ENCODE results near the gene KCNMA1. TPM values are rescaled to one million over a fixed set of nuclear protein-coding genes. Genes with fewer than 3 reads are reported as not detected.
A peak's percentile ranks its signal among the peaks of the same experiment; 100 is the strongest.

KCNMA1 gene
- total RNA-seq, 1 experiment from 2014 or later = 1.8 TPM

DNA sequence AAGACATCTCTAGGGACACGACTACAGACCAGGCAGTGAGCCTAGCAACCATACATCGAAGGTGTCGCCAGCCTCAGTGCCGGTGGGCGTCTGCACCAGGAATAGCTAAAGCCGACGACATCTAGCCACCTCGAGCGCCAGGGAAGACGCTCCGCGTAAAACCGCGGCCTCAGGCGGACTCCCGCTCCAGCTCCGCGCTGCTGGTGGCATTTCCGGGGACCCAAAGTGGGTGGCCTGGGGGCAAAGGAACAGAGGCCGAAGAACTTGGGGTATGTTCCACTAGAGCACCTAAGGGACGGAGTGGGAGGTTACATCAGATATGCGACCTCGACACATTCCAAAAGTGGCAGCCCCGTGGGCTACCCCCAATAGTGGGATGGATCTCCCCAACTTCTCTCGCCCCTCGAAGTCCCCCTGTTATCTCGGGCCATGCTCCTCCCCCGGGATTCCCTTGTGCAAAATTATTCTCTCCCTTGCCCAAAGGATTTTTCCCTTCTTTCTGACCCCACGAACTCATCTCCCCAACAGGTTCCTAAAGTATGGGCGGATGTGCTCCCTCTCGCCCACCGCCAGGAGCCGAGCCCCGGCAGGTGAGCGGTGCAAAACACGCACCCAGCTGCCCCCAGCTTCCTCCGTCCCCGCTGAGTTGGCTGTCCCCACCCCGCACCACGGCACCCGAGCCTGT, 1.2 kb downstream of the KCNMA1 start:
- Histone ChIP-seq H3K4me1 (replicated peaks) (peaks cover 23% of the 10 kb centered on the region), H3K27me3 (replicated peaks) (peaks cover 29% of the 10 kb centered on the region), H3K9me3 (replicated peaks) (no peaks in the 10 kb centered on the region; the same call in 1 of the 2 replicates), H3K27ac (no peak overlapping the region), H3K4me3 (peak overlapping the region; percentile 54), H3K36me3 (no peaks in the 10 kb centered on the region)
- no peak for DNase-seq (ENCODE audit: low read depth in 1 of 2, low spot score in 2 of 2)

DNA sequence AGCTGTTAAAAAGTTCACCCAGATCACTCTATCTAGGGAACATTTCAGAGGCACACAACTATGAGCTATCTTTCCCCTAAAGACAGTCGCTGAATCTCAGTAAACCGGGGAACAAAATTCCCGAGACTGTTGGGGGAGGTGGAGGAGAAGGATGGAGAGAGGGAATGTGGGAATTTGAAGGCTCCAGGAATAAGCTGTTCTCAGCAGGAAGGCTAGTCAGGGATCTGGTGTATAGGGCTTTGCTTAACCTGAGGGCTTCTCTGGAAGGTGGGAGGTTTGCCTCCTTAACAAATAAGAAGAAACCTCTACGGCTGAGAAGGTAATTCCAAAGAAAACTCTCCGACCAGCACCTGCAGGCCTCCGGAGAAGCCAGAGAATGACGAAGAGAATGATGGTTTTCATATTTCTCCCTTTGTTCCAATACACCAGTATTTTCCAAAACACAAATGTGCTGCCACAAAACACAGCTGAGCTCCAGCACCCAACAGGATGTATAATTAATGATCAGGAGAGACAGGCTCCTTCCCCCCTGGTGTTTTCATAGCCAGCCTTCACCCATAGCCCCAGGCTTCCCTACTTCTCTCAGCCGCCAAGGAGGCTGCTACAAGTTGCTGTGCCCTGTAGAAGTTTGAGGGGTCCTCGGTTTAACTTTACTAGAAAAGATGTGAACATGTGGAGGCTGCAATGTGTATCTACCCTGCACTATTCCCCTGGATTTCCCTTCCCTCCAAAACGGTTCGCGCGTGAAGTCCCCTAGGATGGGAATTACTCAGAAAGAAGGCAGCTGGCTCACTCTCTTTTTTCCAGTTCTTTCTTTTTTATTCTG, 2.0 kb downstream of the KCNMA1 start:
- peaks cover 29% of the 10 kb centered on the region for H3K27me3 ChIP-seq (replicated peaks)
- no peak for DNase-seq (ENCODE audit: low read depth in 1 of 2, low spot score in 2 of 2)

DNA sequence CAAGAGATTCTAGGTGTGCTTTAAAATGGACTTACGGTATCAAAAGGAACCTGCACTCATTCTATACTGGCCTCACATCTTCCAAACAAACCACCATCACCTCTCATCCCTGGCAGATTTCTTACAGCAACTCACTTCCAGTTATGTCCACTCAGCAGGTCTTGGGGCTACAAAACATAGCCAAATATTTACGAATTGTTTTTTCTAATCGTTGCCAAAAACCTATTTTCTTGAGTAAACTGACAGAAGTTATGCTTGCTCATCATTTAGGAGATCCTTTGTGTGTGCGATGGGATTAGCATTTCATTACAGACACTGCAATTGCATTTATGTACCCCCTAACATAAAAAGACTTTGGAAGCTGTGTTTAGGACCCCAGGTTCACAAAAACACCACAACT, 2.7 kb downstream of the KCNMA1 start:
- Histone ChIP-seq H3K4me1 (replicated peaks) (peaks cover 27% of the 10 kb centered on the region), H3K36me3 (no peaks in the 10 kb centered on the region), H3K4me3 (no peak overlapping the region), H3K27me3 (replicated peaks) (peaks cover 29% of the 10 kb centered on the region), H3K9me3 (replicated peaks) (no peaks in the 10 kb centered on the region; the same call in 1 of the 2 replicates), H3K27ac (no peak overlapping the region)
- no peak for DNase-seq (ENCODE audit: low read depth in 1 of 2, low spot score in 2 of 2)

More for the DNA sequence above, 2.0 kb downstream of the KCNMA1 start:
- H3K36me3 ChIP-seq = no peaks in the 10 kb centered on the region
- H3K4me1 ChIP-seq (replicated peaks) = peaks cover 23% of the 10 kb centered on the region
- H3K27ac ChIP-seq = no peak overlapping the region
- no peaks in the 10 kb centered on the region; the same call in 1 of the 2 replicates for H3K9me3 ChIP-seq (replicated peaks)
- no peak overlapping the region for H3K4me3 ChIP-seq

DNA sequence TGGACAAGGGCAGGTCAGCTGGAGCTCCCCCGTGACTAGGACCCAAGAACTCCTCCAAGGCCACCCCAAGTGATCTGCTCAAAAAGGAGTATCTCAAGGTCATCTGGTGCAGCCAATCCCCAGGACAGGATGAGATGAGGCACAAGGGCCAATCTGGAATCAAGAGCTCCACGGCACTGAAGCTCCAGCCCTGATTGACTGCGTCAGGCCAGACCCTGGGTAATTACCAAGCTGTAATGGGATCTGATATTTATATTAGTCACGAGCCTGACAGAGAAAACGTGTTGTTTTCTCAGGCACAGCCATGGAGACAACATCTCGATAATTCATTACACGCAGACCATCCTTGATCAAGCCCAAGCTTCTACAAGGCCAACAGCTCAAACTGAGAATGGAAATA, 4.2 kb downstream of the KCNMA1 start:
- no peak for DNase-seq (ENCODE audit: low read depth in 1 of 2, low spot score in 2 of 2)
- peaks cover 21% of the 10 kb centered on the region for H3K27me3 ChIP-seq (replicated peaks)
- no peaks in the 10 kb centered on the region for H3K36me3 ChIP-seq
- peaks cover 35% of the 10 kb centered on the region for H3K4me1 ChIP-seq (replicated peaks)
- H3K27ac ChIP-seq = no peak overlapping the region
- H3K4me3 ChIP-seq = no peak overlapping the region
- no peaks in the 10 kb centered on the region; the same call in none of the 2 replicates for H3K9me3 ChIP-seq (replicated peaks)

DNA sequence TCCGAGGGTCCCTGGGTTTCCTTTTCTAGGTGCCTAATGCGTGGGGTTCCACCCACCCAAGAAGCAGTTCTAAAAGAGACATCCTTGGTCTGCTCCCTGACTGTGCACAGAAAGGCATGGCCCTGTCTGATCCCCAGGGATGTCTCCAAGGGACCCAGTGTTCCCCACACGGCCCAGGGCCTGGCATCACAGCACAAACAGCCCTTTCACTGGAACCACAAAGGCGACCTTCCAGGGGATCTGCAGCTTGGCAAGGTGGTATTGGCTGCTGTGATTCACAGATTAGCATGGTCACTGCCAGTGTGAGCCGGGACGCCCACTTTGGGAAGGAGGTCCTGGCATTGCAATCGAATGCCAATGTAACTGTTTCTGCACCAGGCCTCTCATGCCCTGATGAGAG, 6.4 kb downstream of the KCNMA1 start:
- H3K4me1 ChIP-seq (replicated peaks) = peaks cover 18% of the 10 kb centered on the region
- no peak overlapping the region for H3K4me3 ChIP-seq
- DNase-seq (ENCODE audit: low read depth in 1 of 2, low spot score in 2 of 2) = no peak
- no peak overlapping the region for H3K27ac ChIP-seq
- H3K9me3 ChIP-seq (replicated peaks) = no peaks in the 10 kb centered on the region; the same call in 1 of the 2 replicates
- H3K36me3 ChIP-seq = no peaks in the 10 kb centered on the region
- H3K27me3 ChIP-seq (replicated peaks) = peaks cover 5% of the 10 kb centered on the region

DNA sequence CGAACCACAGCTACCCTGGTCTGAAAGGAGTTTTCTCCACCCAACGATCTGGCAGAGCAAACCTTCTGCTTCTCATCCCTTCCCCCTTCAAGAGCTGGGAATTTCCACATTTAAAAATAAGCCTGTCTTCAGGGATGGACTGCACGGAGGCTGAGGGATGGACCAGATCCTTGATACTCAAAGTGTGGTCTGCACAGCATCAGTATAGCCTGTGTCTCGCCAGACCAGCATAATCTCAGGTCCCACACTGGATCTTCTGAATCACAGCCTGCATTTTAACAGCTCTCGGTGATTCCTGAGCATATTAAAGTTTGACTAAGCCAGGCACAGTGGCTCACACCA, 7.1 kb downstream of the KCNMA1 start:
- Histone ChIP-seq H3K9me3 (replicated peaks) (no peaks in the 10 kb centered on the region; the same call in 1 of the 2 replicates), H3K4me3 (no peak overlapping the region), H3K4me1 (replicated peaks) (peaks cover 18% of the 10 kb centered on the region), H3K27ac (no peak overlapping the region), H3K36me3 (no peaks in the 10 kb centered on the region), H3K27me3 (replicated peaks) (no peaks in the 10 kb centered on the region)
- no peak for DNase-seq (ENCODE audit: low read depth in 1 of 2, low spot score in 2 of 2)

DNA sequence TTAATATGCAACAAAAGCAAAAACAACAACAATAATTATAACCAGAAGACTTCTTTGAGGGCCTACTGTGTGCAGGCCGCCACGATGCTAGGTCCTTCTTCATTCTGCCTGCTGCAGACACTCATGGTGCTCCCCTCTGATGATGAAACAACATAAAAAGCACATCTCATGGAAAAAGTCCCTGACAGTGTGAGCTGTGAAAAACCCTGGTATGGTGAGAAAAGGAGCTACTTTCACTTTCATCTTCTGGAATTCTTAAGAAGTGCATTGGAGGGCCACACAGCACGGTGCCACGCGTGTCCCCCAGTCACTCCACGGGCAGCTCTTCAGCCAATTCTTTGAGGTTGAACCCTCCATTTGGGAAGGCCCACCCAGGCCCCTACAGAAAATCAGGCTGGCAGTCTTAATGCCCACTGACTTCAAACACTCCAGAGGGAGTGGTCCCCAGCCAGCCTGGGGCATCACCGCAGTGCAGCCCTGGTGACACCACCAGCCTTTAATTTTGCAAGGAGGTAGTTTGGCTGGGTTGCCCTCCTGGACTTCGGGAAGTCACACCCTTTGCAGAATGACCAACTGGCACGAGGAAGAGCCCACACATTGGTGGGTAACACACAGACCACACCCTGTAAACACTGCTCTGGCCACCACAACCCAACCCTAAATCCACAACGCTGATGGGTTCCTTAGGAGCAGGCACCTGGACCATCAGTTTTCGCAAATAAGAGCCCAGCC, 7.7 kb downstream of the KCNMA1 start:
- no peaks in the 10 kb centered on the region for H3K27me3 ChIP-seq (replicated peaks)
- H3K9me3 ChIP-seq (replicated peaks) = no peaks in the 10 kb centered on the region; the same call in 1 of the 2 replicates
- DNase-seq (ENCODE audit: low read depth in 1 of 2, low spot score in 2 of 2) = peak in 1 of 2 experiments; percentile 14
- H3K36me3 ChIP-seq = no peaks in the 10 kb centered on the region
- H3K4me1 ChIP-seq (replicated peaks) = peaks cover 23% of the 10 kb centered on the region
- peak overlapping the region; percentile 41 for H3K27ac ChIP-seq
- no peak overlapping the region for H3K4me3 ChIP-seq

DNA sequence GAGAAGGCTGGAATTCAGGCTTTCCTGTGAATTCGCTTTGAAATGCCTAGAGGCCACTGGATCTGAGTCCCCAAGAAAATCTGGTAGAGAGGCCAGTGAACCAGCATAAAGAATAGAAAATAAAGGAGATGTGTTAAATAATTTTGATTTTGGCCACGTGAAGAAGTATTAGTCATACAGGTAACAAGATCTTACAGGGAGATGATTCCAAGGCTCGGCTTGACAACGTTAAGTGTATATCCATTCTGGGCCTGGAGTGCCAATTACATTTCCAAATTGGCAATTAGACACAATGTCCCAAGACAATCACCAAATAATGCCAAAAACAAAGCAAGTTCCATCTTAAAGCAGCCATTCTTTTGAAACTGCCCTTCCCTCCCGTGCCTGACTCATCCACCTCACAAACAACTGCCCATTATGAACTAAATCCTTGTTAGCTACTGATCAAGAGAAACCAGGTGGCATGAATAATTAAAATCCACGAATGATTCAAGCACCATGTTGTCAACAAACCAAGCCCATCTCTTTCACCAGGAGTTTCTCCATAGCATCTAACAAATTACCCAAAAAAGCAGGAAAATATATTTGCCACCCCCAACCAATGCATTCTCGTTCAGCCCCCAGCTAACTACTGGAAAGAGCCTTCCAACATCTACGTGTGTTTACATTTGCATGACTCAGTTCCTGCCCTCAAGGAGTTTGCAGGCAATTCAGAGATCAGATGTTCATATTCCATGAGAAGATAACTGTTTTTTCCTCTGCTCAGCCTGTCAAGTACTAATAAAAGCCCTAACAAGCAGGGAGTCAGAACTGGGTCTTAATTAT, 8.5 kb downstream of the KCNMA1 start:
- Histone ChIP-seq H3K27ac (peak overlapping the region; percentile 41), H3K27me3 (replicated peaks) (no peaks in the 10 kb centered on the region), H3K9me3 (replicated peaks) (no peaks in the 10 kb centered on the region; the same call in 1 of the 2 replicates), H3K36me3 (no peaks in the 10 kb centered on the region), H3K4me1 (replicated peaks) (peaks cover 29% of the 10 kb centered on the region), H3K4me3 (no peak overlapping the region)
- DNase-seq (ENCODE audit: low read depth in 1 of 2, low spot score in 2 of 2) = peak in 1 of 2 experiments; percentile 38

DNA sequence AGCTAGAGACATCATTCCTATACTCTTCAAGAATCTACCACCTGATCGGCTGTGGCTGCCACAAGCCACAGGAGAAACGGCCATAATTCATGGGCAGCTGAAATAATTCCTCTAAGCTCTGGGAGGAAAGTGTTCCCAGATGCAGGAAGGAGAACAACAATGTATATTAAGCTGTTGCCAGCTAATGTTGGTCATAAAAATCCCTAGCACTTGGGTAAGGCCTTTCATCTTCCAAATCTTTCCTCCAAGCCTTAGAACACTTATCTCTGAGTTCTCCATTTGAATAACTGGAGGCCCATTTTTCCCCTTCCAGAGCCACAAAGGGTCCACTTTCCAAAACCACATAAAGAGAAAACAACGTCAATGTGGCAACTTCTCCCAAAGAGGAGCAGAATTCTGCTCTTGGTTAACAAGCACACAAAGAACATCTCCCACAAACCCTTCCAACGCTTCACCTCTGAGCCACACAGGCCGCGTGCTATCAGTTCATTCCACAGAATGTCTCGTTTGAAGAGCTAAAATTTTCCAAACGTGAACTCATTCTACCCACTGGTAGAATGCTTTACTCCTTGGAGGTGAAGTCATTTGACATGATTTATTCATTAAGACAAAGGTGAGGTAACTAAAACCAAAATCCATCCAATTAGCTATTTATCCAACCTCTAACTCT, 11.2 kb downstream of the KCNMA1 start:
- Histone ChIP-seq H3K4me1 (replicated peaks) (peaks cover 29% of the 10 kb centered on the region), H3K27ac (no peak overlapping the region), H3K4me3 (no peak overlapping the region), H3K9me3 (replicated peaks) (no peaks in the 10 kb centered on the region; the same call in 1 of the 2 replicates), H3K36me3 (no peaks in the 10 kb centered on the region), H3K27me3 (replicated peaks) (no peaks in the 10 kb centered on the region)
- DNase-seq (ENCODE audit: low read depth in 1 of 2, low spot score in 2 of 2) = no peak

DNA sequence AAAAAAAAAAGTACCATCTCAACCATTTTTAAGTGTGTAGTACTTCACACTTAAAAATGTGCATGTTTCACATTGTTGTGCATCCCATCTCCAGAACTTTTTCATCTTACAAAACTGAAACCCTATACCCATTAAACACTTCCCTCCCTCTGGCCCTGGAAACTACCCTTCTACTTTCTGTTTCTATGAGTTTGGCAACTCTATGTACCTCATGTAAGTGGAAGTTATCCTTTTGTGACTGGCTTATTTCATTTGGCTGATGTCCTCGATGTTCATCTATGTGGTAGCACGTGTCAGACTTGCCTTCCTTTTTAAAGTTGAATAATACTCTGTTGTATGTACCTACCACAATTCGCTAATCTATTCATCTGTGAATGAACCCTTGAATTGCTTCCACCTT, 12.2 kb downstream of the KCNMA1 start:
- peaks cover 29% of the 10 kb centered on the region for H3K4me1 ChIP-seq (replicated peaks)
- no peak for DNase-seq (ENCODE audit: low read depth in 1 of 2, low spot score in 2 of 2)
- no peaks in the 10 kb centered on the region; the same call in 1 of the 2 replicates for H3K9me3 ChIP-seq (replicated peaks)
- no peaks in the 10 kb centered on the region for H3K36me3 ChIP-seq
- H3K27me3 ChIP-seq (replicated peaks) = no peaks in the 10 kb centered on the region
- H3K27ac ChIP-seq = 0 out of 2 replicates have a peak overlapping the region, but pooled peaks have one; percentile 42
- no peak overlapping the region for H3K4me3 ChIP-seq

DNA sequence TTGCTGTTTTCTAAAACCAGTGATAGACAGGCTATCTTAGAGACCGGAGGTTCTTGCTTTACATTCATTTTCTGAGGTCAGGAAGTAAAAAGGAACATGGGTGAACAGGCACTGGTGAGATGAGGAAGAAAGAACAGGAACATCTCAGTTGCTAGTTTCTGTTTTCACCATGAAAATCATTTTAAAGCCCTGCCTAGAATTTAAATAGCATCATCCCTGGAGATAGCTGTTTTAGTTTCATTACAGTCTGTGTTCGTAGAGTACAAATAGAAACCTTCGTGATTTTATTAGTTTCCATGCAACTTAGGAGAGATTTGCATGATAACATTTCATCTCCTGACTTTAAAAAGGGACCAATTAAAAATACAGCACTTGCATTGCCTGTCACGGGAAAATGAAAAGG, 14.7 kb downstream of the KCNMA1 start:
- Histone ChIP-seq H3K4me1 (replicated peaks) (peaks cover 13% of the 10 kb centered on the region), H3K36me3 (no peaks in the 10 kb centered on the region), H3K27me3 (replicated peaks) (no peaks in the 10 kb centered on the region), H3K27ac (no peak overlapping the region), H3K9me3 (replicated peaks) (no peaks in the 10 kb centered on the region), H3K4me3 (no peak overlapping the region)
- no peak for DNase-seq (ENCODE audit: low read depth in 1 of 2, low spot score in 2 of 2)

DNA sequence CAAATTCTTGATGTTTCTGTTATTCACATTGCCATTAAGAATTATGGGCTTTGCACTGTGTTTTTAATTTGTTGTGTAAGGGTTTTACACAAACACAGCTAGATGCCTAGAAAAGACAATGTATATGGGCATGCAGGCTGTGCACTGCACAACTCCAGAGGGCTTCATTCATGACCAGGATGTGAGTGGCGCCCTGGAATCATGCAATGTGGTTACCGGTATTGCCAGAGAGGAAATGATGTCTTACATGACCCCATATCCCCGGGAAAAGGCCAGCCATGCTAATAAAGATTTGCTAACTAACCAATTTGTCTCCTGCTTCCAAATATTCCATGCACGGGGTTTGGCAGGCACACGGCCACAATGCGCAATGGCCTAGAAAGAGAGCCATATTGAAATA, 16.9 kb downstream of the KCNMA1 start:
- no peaks in the 10 kb centered on the region for H3K36me3 ChIP-seq
- H3K27ac ChIP-seq = no peak overlapping the region
- peaks cover 13% of the 10 kb centered on the region for H3K4me1 ChIP-seq (replicated peaks)
- no peaks in the 10 kb centered on the region for H3K27me3 ChIP-seq (replicated peaks)
- H3K9me3 ChIP-seq (replicated peaks) = no peaks in the 10 kb centered on the region
- DNase-seq (ENCODE audit: low read depth in 1 of 2, low spot score in 2 of 2) = no peak
- no peak overlapping the region for H3K4me3 ChIP-seq

Data from SJSA1 (cell line).